Astrocyte of the hippocampus (primary cell): ENCODE measurements around the gene USP34.
"Not testable (repeated sequence)": the region's sequence is repeated elsewhere in the genome, so short reads cannot be mapped to it uniquely, and the experiment has no call there.

Source experiments
- DNase-seq: peaks from one replicate; pipeline ENCODE4 v3.0.0; 2011; ENCODE audit warnings: low read depth, low spot score

The USP34 gene

GRCh38 chr2:61185231-61185728 lies 285.6 kb downstream of the USP34 start:
- no peak for DNase-seq

- DNase-seq, result no peak
These were observed 286.6 kb downstream of the USP34 start for GRCh38 chr2:61184263-61184662.

GRCh38 chr2:61183795-61184194 lies 287.1 kb downstream of the USP34 start:
- no peak for DNase-seq

- no peak for DNase-seq
These were observed 288.9 kb downstream of the USP34 start for GRCh38 chr2:61182059-61182383.

GRCh38 chr2:61181382-61182058 lies 289.4 kb downstream of the USP34 start:
- no peak for DNase-seq

GRCh38 chr2:61180686-61181085 lies 290.2 kb downstream of the USP34 start:
- DNase-seq, result no peak

GRCh38 chr2:61179701-61180639 lies 290.9 kb downstream of the USP34 start:
- peak; percentile 70 for DNase-seq

- peak; percentile 44 for DNase-seq
These were observed 292.0 kb downstream of the USP34 start for GRCh38 chr2:61178603-61179545.

- peak; percentile 55 for DNase-seq
These were observed 292.9 kb downstream of the USP34 start for GRCh38 chr2:61177727-61178549.

- peak; percentile 98 for DNase-seq
These were observed 293.8 kb downstream of the USP34 start for GRCh38 chr2:61176755-61177726.

- DNase-seq, result no peak
These were observed 295.9 kb downstream of the USP34 start for GRCh38 chr2:61175036-61175435.

- DNase-seq, result no peak
These were observed 297.8 kb downstream of the USP34 start for GRCh38 chr2:61173116-61173515.

GRCh38 chr2:61172671-61173070 lies 298.2 kb downstream of the USP34 start:
- no peak for DNase-seq

GRCh38 chr2:61167579-61167978 lies 303.3 kb downstream of the USP34 start:
- DNase-seq, result no peak

- DNase-seq, result no peak
These were observed 304.9 kb downstream of the USP34 start for GRCh38 chr2:61165946-61166345.

GRCh38 chr2:61165082-61165481 lies 305.8 kb downstream of the USP34 start:
- not testable (repeated sequence) for DNase-seq

GRCh38 chr2:61162721-61163120 lies 308.2 kb downstream of the USP34 start:
- no peak for DNase-seq

GRCh38 chr2:61161888-61162287 lies 309.0 kb downstream of the USP34 start, which contains the start of gene C2orf74:
TSS of gene C2orf74 (plus strand) at chr2:61162188. CDS start at chr2:61162515, 327 bp downstream.
- no peak for DNase-seq

GRCh38 chr2:61158356-61158955 lies 312.4 kb downstream of the USP34 start:
- DNase-seq, result no peak
